NCI-H187 treated with DMSO at 0.1 percent for 48 hours (cell line): ENCODE results near the gene CENATAC.
A peak's percentile ranks its signal among the peaks of the same experiment; 100 is the strongest.
"Not testable (repeated sequence)": the region's sequence is repeated elsewhere in the genome, so short reads cannot be mapped to it uniquely, and the experiment has no call there.

ENCODE experiments used
- DNase-seq: peaks from one replicate; lab custom pipeline; 2025; lab: John Stamatoyannopoulos, UW

The CENATAC gene

GRCh38 chr11:118996926-118997626, 862 bp upstream of the CENATAC start:
- no peak for DNase-seq

DNA sequence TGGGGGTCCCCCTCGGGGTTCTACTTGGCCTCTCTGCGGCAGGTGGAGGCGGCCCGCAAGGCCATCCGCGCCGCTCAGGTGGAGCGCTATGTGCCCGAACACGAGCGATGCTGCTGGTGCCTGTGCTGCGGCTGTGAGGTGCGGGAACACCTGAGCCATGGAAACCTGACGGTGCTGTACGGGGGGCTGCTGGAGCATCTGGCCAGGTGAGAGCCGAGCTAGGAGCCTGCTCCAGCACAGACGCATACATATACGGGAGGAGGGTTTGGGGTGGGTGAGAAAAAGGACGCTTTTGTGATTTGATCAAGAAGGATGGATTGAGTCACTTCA, 415 bp downstream of the CENATAC start:
- DNase-seq = no peak

DNA sequence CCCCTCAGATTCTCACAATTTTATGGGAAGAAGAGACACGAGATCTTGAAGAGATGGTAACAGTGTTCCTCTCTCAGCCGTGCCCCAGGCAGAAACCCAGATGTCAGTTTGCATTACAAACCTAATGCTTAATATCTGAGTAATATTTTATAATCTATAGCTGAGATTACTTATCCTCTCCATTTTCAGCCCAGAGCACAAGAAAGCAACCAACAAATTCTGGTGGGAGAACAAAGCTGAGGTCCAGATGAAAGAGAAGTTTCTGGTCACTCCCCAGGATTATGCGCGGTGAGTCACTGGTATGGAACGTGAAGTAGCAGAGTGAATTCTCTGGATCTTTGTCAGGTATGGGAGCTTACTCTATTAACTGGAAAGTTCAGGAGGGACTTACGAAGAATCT, 884 bp downstream of the CENATAC start:
- DNase-seq = no peak

DNA sequence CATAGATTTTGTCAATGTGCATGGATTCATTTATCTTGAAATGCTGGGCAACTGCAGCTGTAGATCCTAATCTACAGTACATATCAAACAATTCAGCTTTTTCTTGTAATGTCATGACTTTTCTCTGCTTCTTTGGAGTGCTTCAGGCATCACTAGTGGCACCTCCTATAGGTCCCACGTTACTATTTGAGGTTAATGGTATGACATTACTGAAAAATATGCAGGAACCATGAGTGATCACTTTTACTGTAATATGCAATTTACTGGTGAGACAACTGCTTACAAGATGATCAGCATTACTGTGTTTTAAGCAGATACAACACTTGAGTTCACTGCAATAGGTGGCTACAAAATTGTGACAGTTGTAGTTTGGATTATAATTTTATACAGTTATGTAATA, 3.0 kb downstream of the CENATAC start:
- DNase-seq = no peak

GRCh38 chr11:119006656-119007055, 8.7 kb downstream of the CENATAC start:
- no peak for DNase-seq

DNA sequence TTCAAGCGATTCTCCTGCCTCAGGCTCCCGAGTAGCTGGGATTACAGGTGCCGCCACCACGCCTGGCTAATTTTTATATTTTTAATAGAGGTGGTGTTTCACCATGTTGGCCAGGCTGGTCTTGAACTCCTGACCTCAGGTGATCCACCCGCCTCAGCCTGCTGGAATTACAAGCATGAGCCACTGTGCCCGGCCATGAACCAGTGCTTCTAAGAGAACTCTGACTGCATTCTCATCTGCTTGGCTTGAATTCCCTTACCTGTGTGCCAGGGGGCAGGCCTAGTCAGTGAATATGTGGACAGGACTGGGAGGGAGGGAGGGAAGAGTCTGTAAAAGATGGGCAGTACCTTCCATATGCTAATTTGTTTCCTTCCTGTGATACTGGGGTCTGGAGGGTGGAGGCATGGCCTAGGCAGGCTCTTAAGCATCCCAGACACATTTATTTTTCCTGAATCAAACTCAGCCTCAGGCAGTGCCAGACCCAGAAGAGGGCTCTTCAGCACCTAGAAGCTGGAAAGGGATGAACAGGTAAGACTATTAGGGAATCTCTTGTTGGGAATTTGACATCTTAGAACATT, 13.6 kb downstream of the CENATAC start:
- no peak for DNase-seq

DNA sequence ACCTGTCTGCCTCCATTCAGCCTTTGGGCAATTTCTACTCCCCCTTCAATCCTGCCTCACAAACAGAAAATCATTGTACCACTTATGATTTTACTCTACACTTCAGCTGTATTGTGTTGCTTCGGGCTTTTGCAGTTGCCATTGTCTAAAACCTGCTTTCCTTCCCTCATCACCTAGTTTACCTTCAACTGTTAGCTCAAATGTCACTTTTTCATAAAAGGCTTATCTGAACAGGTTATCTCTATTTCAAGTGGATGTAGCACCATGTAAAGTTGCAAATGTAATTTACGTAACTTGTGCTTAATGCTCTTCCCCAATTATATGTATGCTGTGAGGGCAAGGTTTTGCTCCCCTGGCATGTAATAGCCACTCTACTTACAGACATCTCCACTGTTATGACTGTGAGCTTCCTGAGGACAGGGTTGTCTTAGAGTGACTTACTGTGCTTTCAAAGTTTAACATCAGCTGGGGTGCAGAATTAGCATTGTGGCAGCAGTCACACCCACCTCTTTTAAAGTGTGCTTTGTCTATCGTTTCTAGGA, 14.8 kb downstream of the CENATAC start:
- DNase-seq = no peak

- DNase-seq = no peak
Observed at GRCh38 chr11:119014209-119014924, 16.4 kb downstream of the CENATAC start.

DNA sequence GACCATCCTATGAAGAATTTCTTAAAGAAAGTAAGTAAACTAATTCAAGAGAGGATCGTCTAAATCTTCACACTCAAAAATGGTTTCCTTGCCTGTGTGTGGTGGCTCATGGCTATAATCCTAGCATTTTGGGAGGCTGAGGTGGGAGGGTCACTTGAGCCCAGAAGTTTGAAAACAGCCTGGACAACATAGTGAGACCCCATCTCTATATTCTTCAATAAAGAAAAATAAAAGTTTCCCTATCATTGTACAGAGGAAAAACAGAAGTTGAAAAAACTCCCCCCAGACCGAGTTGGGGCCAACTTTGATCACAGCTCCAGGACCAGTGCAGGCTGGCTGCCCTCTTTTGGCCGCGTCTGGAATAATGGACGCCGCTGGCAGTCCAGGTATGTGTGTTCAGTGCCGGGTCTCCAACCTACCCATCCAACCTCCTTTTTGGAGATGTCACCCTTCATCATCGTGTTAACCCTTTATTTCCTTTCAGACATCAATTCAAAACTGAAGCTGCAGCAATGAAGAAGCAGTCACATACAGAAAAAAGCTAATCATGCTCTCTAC, 17.2 kb downstream of the CENATAC start:
- no peak for DNase-seq

DNA sequence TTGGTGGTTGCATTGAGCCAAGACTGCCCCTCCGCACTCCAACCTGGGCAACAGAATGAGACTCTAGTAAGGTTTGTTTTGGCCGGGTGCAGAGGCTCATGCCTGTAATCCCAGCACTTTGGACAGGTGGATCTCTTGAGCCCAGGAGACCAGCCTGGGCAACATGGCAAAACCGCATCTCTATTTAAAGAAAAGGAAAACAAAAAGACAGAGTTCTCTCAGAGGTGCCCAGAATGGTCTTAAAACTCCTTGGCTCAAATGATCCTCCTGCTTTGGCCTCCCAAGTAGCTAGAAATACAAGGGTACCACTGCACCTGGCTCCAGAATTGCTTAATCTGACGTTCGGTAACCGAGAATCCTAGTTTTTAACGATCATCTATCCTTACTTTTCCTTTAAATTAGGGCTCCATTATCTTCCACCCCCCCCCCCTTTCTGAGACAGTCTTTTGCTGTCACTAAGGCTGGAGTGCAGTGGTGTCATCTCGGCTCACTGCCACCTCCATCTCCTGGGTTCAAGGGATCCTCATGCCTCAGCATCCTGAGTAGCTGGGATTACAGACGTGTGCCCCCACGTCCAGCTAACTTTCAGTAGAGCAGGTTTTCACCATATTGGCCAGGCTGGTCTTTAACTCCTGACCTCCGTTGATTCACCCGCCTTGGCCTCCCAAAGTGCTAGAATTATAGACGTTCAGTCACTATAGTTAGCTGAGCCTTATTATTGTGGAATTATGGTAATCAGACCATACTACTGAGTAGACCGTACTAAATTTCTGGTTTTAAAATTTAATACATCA, 18.5 kb downstream of the CENATAC start:
- no peak for DNase-seq

- not testable (repeated sequence) for DNase-seq
Observed at GRCh38 chr11:119017377-119017776, 19.4 kb downstream of the CENATAC start.

DNA sequence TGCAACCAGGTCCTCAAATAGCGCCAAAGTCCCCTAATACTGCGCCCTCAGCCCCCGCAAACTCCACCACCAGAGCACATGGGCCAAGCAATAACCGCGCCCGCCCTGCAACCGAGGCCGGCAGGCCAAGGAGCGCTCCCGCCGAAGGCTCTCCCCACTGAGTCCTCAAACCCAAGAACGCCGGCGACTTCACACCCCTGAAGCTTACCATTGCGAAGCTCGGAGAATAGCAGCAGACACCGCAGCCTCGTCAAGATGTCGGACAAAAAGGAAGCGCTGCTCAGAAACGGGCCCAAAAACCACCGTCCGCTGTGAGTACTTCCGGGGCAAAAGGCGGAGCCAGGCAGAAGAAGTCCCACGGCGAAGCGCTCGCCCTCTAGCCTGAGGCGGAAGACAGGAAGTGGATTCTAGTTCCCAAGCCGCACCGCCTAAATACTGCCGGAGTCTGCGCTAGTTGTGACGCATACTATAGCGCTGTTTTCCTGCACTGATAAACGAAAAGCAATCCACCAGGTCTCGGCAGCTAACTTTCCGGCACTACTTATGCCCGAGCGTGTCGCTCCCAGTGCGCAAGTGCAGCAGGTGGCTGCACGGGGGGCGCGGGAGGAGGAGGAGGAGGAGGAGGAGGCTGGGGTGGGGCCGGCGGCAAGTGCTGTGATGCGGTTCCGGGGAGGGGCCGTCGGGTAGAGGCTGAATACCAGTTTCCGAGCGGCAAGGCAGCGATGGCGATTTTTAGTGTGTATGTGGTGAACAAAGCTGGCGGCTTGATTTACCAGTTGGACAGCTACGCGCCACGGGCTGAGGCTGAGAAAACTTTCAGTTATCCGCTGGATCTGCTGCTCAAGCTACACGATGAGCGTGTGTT, 20.4 kb downstream of the CENATAC start, which contains the start of the genes RPS25 and TRAPPC4:
RPS25 (minus strand) TSS at position 270 of the 865 bp plus-strand sequence; CDS start at position 211, 59 bp downstream.
TRAPPC4 (plus strand) TSS at position 693 of the 865 bp plus-strand sequence; CDS start at position 723, 30 bp downstream.
- peak; percentile 88 for DNase-seq

DNA sequence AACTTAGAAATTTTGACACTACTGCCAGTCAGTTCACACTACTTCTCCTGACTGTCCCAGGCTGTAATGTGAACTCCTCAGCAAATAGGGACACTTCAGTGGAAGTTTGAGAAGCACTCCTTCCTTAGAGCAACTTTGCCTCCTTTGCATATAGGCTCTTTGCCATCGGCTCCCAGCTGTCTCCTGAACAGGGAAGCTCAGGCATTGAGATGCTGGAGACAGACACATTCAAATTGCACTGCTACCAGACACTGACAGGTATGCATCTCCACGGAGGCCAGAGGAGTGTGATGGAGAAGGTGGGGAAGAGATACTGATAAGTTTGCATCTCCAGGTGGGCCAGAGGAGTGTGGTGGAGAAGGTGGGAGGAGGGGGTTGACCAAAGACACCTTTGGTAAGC, 22.1 kb downstream of the CENATAC start:
- no peak for DNase-seq

- no peak for DNase-seq
Observed at GRCh38 chr11:119021631-119022030, 23.7 kb downstream of the CENATAC start.

GRCh38 chr11:119023741-119024140, 25.8 kb downstream of the CENATAC start:
- no peak for DNase-seq

DNA sequence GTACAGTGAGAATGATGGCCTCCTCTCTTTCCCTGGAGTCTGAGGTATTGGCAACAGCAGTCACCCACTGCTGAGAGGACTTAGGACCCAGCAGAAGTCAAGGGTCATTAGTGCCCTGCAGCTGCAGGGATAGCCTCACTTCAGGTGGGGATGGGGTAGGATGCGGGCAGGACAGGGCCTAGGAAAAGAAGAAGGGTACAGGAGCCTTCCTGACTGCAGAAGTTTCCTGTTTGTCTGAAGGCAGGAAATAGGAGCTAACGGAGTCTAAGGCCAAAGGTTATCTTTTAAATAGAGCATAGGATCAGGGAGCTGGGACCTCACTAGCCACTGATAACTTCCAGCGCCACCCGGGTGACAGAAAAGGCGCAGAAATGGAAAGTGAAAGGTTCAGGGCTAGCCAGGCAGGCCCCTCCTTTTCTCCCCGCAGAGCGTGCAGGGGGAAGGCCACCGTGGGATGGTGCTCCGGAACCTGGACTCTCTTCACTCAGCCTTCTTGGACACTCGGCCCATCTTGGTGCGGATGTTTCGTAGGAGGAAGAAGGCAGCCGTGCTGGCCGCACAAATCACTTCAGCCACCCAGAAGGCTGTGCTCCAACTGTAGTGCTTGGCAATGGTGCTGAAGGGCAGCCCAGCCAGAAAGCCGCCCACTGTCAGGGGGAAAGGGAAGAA, 26.6 kb downstream of the CENATAC start:
- DNase-seq = no peak

DNA sequence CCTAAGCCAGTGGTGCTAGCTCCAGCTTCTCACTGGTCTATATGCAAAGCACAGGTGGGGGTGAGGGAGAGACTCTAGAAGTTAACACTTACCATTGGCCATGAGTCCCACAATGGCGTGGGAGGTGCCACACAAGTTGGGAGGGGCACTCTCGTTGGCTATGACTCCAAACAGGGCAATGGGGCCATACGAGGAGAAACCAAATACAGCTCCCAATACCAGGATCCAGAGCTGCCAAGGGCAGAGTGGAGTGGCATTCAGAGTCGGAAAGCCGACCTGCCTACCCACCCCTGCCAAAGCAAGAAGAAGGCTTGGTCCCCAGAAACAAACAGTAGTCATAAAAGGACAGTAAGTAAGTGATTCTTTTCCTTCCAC, 27.1 kb downstream of the CENATAC start:
- no peak for DNase-seq

DNA sequence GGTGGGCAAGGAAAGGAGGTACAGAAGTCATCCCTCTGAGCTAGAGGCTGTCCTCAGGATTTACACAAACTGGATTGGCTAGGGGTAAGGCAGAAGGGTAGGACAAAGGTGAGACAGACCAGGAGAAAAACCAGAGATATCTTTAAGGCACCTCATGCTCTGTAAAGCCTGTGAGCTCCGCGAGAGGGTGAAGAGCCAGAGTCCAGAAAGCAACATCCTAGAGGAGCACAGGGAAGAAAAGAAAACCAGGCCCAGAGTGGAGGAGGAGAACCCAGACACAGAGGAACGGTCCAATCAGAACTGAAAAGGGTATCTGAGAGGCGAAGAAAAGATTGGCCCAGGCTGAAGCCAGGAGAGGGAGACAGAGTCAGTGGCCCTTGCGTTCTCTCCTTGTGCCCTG, 27.6 kb downstream of the CENATAC start:
- DNase-seq = no peak

DNA sequence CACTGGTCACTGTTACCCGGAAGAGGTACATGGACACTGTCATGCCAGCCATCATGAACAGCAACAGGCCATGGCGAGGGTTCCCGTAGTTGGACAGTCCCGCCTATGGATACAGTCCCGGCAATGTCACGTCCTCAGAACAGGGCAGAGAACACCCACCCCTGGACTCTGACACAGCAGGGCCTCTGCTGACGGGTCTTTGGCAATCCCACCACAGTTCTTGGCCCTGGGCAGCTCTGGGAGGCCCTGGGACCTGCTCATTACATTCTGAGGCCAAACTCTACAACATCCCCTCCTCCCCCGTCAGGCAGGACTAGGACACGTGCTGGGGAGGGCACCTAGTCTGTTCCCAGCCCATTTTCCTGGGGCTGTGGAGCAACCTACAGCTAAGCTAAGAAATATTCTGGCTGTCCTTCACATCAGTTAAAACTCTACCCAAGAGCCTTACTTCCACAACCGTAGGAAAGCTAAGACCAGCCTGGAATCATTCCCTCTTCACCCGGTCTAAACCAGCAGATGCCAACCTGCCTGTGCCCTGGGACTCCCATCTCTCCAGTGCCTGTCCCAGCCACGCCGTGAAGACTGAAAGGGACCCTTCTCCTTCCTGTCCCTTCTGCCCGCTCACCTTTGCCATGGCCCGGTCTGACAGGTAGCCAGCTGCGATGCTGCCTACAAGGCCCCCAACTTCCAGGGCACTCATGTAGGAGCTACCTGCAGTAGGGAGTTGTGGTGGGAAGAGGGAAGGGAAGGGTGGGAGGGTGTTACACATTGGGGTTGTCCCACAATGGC, 28.2 kb downstream of the CENATAC start:
- DNase-seq = no peak
